ENCODE measurements around the gene SYTL3. TPM values are rescaled to one million over a fixed set of nuclear protein-coding genes. Genes with fewer than 3 reads are reported as not detected.
A peak's percentile ranks its signal among the peaks of the same experiment; 100 is the strongest.

Gene SYTL3
- total and polyA plus RNA-seq, 9 of the 15 experiments (the other 6 are each of a cell fraction or from before 2014, with no cell fraction given): 0.04 to 0.46 (median 0.17) TPM; not detected in 1

DNA sequence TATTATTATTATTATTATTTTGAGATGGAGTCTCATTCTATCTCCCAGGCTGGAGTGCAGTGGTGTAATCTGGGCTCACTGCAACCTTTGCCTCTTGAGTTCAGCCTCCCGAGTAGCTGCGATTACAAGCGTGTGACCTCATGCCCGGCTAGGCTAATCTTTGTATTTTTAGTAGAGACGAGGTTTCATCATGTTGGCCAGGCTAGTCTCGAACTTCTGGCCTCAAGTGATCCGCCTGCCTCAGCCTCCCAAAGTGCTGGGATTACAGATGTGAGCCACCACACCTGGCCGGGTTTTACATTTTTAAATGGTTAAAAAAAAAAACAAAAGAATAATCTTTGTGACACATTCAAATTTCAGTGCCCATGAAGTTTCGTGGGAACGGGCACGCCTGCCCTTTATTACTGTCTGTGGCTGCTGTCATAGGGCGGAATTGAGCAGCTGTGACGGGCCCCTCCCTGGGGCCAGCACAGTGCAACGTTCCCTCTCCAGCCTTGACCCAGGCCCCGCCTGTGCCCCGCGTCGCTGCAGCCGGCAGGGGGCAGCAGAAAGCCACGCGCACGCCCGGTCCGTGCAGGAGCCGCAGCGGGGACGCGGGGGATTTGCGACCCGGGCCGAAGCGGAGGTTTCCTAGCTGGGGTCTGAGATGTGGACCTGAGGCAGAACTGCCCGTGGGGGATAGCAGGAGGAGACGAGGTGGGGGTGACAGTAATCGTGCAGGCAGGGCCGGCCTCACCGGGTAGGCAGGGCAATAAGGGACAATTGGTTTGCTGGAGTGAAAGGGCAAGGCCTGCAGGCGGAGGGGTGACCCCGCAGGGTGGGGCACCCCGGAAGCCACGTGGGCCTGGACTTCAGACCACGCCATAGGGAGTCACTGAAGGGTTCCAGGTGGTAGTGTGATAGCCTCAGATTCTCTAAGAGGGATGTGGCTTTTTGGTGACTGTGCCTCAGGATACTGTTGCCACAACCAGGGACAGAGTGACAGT is 54.3 kb downstream of the SYTL3 start (continued):
- TF ChIP-seq, protein P1, sequence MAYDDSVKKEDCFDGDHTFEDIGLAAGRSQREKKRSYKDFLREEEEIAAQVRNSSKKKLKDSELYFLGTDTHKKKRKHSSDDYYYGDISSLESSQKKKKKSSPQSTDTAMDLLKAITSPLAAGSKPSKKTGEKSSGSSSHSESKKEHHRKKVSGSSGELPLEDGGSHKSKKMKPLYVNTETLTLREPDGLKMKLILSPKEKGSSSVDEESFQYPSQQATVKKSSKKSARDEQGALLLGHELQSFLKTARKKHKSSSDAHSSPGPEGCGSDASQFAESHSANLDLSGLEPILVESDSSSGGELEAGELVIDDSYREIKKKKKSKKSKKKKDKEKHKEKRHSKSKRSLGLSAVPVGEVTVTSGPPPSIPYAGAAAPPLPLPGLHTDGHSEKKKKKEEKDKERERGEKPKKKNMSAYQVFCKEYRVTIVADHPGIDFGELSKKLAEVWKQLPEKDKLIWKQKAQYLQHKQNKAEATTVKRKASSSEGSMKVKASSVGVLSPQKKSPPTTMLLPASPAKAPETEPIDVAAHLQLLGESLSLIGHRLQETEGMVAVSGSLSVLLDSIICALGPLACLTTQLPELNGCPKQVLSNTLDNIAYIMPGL (CRISPR knock-in tag; IDR thresholded peaks at IDR 0.05): 0 out of 2 replicates have a peak, but pooled peaks have one; percentile 72
- TF ChIP-seq ZNF384 (IDR thresholded peaks at IDR 0.05; ENCODE audit: low read depth, low read length) (peak; percentile 29; the same call in 1 of the 2 replicates), ETV1 (tag; conservative IDR thresholded peaks at IDR 0.05; ENCODE audit: low read depth) (peak; percentile 77), RBM25 (IDR thresholded peaks at IDR 0.05; ENCODE audit: low read depth, low read length, severe bottlenecking) (no peak), ZNF197 (CRISPR knock-in tag; IDR thresholded peaks at IDR 0.05; ENCODE audit: low read depth) (0 out of 2 replicates have a peak, but pooled peaks have one; percentile 28), SAFB (IDR thresholded peaks at IDR 0.05; ENCODE audit: borderline replicate concordance, low read depth, low read length) (peak; percentile 58; the same call in 1 of the 2 replicates), ATF7 (IDR thresholded peaks at IDR 0.05) (peak; percentile 79), ZSCAN29 (IDR thresholded peaks at IDR 0.05) (peak; percentile 88), ZNF696 (CRISPR knock-in tag; conservative IDR thresholded peaks at IDR 0.05) (no peak), FOSL1 (tag; conservative IDR thresholded peaks at IDR 0.05) (peak; percentile 43), TOE1 (IDR thresholded peaks at IDR 0.05; ENCODE audit: borderline replicate concordance) (peak; percentile 78), TOE1 (CRISPR knock-in tag; IDR thresholded peaks at IDR 0.05; ENCODE audit: borderline replicate concordance, low read depth) (no peak)
- TF ChIP-seq, protein P2, sequence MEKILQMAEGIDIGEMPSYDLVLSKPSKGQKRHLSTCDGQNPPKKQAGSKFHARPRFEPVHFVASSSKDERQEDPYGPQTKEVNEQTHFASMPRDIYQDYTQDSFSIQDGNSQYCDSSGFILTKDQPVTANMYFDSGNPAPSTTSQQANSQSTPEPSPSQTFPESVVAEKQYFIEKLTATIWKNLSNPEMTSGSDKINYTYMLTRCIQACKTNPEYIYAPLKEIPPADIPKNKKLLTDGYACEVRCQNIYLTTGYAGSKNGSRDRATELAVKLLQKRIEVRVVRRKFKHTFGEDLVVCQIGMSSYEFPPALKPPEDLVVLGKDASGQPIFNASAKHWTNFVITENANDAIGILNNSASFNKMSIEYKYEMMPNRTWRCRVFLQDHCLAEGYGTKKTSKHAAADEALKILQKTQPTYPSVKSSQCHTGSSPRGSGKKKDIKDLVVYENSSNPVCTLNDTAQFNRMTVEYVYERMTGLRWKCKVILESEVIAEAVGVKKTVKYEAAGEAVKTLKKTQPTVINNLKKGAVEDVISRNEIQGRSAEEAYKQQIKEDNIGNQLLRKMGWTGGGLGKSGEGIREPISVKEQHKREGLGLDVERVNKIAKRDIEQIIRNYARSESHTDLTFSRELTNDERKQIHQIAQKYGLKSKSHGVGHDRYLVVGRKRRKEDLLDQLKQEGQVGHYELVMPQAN (IDR thresholded peaks at IDR 0.05; ENCODE audit: borderline replicate concordance): peak; percentile 87; the same call in 1 of the 2 replicates
- TF ChIP-seq, protein P3, sequence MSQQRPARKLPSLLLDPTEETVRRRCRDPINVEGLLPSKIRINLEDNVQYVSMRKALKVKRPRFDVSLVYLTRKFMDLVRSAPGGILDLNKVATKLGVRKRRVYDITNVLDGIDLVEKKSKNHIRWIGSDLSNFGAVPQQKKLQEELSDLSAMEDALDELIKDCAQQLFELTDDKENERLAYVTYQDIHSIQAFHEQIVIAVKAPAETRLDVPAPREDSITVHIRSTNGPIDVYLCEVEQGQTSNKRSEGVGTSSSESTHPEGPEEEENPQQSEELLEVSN (IDR thresholded peaks at IDR 0.05; ENCODE audit: borderline replicate concordance in 1 of 2, extremely low read depth in 1 of 2, insufficient read depth in 1 of 2, insufficient read length in 1 of 2, low read depth in 1 of 2, low read length in 1 of 2, poor library complexity in 1 of 2, severe bottlenecking in 1 of 2): peak; percentile 75 to 79
- TF ChIP-seq, protein P4, sequence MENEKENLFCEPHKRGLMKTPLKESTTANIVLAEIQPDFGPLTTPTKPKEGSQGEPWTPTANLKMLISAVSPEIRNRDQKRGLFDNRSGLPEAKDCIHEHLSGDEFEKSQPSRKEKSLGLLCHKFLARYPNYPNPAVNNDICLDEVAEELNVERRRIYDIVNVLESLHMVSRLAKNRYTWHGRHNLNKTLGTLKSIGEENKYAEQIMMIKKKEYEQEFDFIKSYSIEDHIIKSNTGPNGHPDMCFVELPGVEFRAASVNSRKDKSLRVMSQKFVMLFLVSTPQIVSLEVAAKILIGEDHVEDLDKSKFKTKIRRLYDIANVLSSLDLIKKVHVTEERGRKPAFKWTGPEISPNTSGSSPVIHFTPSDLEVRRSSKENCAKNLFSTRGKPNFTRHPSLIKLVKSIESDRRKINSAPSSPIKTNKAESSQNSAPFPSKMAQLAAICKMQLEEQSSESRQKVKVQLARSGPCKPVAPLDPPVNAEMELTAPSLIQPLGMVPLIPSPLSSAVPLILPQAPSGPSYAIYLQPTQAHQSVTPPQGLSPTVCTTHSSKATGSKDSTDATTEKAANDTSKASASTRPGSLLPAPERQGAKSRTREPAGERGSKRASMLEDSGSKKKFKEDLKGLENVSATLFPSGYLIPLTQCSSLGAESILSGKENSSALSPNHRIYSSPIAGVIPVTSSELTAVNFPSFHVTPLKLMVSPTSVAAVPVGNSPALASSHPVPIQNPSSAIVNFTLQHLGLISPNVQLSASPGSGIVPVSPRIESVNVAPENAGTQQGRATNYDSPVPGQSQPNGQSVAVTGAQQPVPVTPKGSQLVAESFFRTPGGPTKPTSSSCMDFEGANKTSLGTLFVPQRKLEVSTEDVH (IDR thresholded peaks at IDR 0.05; ENCODE audit: low read depth, partially characterized antibody): peak; percentile 63

Data from K562 (cell line).